ENCODE results near the gene CCDC167.

CCDC167 gene

DNA sequence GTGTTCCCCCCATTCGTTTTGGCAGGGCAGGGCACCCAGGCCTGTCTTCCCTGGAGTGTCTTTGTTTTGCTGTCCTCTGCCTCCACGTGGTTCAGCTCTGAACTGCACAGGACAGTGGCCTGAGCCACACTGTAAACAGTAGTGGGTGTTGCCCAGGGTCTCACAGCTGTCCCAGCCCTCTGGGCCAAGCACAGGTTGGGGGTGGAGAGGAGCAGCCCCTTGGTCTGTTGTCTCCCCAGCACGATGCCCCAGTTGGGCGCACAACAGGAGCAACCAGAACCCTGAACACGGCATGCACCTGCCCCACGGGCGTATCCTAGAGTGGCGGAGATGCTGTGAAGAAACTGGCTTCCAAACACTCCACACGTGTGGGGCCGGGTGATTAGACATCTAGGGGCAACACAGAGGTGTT, 14.4 kb downstream of the CCDC167 start:
- H3K4me3 ChIP-seq (replicated peaks; ENCODE audit: low read depth, low read length), result no peak overlapping the region
- TF ChIP-seq, protein P1, sequence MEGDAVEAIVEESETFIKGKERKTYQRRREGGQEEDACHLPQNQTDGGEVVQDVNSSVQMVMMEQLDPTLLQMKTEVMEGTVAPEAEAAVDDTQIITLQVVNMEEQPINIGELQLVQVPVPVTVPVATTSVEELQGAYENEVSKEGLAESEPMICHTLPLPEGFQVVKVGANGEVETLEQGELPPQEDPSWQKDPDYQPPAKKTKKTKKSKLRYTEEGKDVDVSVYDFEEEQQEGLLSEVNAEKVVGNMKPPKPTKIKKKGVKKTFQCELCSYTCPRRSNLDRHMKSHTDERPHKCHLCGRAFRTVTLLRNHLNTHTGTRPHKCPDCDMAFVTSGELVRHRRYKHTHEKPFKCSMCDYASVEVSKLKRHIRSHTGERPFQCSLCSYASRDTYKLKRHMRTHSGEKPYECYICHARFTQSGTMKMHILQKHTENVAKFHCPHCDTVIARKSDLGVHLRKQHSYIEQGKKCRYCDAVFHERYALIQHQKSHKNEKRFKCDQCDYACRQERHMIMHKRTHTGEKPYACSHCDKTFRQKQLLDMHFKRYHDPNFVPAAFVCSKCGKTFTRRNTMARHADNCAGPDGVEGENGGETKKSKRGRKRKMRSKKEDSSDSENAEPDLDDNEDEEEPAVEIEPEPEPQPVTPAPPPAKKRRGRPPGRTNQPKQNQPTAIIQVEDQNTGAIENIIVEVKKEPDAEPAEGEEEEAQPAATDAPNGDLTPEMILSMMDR (IDR thresholded peaks at IDR 0.05; ENCODE audit: low read length, missing control alignments), result peak; percentile 19
- no peak for DNase-seq (ENCODE audit: low read depth)

DNA sequence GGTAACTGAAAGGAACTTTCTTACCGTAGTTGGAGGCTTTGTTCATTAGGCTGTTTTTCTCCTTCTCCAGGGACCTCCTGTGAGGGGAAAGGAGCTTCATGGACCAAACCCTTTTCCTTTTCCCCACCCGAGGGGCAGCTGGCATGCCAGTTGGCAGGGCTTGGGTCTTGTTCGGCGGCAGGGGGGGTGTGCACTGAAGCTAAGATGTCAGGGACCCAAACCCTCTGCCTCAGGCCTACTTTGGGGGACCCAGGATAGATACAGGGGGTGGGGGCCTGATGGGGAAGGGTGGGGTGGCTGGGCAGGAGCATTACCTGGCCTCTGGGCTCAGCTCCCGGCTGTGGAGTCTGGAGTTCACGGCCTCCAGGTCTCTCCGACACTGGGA, 14.9 kb downstream of the CCDC167 start:
- TF ChIP-seq, protein P1 (IDR thresholded peaks at IDR 0.05; ENCODE audit: low read length, missing control alignments), result no peak
- DNase-seq (ENCODE audit: low read depth), result no peak

DNA sequence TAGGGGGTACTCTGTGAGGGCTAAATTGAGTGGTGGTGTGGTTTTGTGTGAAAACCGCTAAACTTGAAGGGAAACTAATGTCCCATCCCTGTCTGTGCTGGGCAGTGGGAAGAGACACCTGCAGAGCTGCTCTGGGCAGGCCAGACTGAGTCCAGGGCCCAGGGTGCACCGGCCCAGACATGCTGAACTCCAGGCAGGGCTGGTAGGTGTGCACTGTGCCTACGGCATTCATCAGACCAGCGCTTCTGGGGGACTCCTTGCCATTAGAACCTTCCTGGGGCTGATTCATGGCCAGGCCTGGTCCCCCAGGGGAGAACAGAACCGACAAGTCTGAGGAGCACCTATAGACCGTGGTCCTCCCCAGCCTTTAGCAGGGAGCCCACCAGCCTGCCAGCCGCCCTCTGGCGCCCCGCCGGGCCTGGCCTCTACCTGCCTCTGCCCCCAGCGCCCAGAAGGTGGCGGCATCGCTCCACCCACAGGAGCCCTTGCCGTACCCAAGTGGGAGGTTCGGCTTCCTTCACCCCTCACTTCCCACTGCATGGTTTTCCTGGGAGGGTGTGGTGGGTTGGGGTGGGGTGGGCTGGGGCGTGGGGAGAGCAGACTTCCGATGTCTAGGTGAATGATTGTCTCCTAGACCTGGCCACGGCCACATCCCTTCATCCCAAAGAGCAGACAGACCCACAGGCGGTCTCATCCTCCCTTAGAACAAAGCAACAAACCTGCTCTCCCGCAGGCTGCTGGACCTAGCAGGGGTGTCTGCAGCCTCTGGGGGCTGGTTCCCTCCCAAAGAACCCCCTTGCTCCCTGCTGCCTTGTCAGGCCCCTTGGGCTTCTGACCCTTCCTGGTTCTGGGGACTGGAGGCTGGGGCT, 15.5 kb downstream of the CCDC167 start:
- H3K4me3 ChIP-seq (replicated peaks; ENCODE audit: low read depth, low read length), result no peak overlapping the region
- TF ChIP-seq, protein P1 (IDR thresholded peaks at IDR 0.05; ENCODE audit: low read length, missing control alignments), result peak; percentile 71
- DNase-seq (ENCODE audit: low read depth), result peak; percentile 44

More for the DNA sequence above, 14.9 kb downstream of the CCDC167 start:
- no peak overlapping the region for H3K4me3 ChIP-seq (replicated peaks; ENCODE audit: low read depth, low read length)

- no peak overlapping the region for H3K4me3 ChIP-seq (replicated peaks; ENCODE audit: low read depth, low read length)
- TF ChIP-seq, protein P1 (IDR thresholded peaks at IDR 0.05; ENCODE audit: low read length, missing control alignments), result no peak
- no peak for DNase-seq (ENCODE audit: low read depth)
Measured at GRCh38 chr6:37483252-37483901, 16.3 kb downstream of the CCDC167 start.

GRCh38 chr6:37482606-37483251, 17.0 kb downstream of the CCDC167 start:
- H3K4me3 ChIP-seq (replicated peaks; ENCODE audit: low read depth, low read length), result no peak overlapping the region
- no peak for DNase-seq (ENCODE audit: low read depth)
- TF ChIP-seq, protein P1 (IDR thresholded peaks at IDR 0.05; ENCODE audit: low read length, missing control alignments), result no peak

- TF ChIP-seq, protein P1 (IDR thresholded peaks at IDR 0.05; ENCODE audit: low read length, missing control alignments), result no peak
- H3K4me3 ChIP-seq (replicated peaks; ENCODE audit: low read depth, low read length), result no peak overlapping the region
- no peak for DNase-seq (ENCODE audit: low read depth)
Measured at GRCh38 chr6:37481711-37482605, 17.7 kb downstream of the CCDC167 start.

Data from fibroblast of pulmonary artery (primary cell).